Esophagus muscularis mucosa (tissue), 4 donors: Measurements from ENCODE around the gene BCL7A.

Experiments
- CTCF ChIP-seq, 3 experiments: fragments of 200-600 bp in 2 of 3; fragments of 450-650 bp in 1 of 3; sonication (generic) in 2 of 3; IDR thresholded peaks; one replicate each; pipeline ENCODE4 v1.5.1; 2017 to 2019; ENCODE audit warnings: antibody characterized with exemption in 3 of 3, mild to moderate bottlenecking in 2 of 3, moderate library complexity in 1 of 3
- EP300 ChIP-seq: sonication (generic); formaldehyde crosslinking; IDR thresholded peaks from one replicate; pipeline ENCODE4 v1.6.1; 2017; ENCODE audit warnings: antibody characterized with exemption
- POLR2A ChIP-seq: fragments of 450-650 bp; IDR thresholded peaks from one replicate; pipeline ENCODE4 v1.6.1; 2017; ENCODE audit warnings: antibody characterized with exemption, moderate library complexity, mild to moderate bottlenecking, low read depth
- POLR2AphosphoS5 ChIP-seq, 2 donors: sonication (generic); formaldehyde crosslinking; IDR thresholded peaks; one replicate each; pipeline ENCODE4 v1.6.1; 2017; ENCODE audit warnings: antibody characterized with exemption in 2 of 2

GRCh38 chr12:122094137-122094734 is 72.6 kb downstream of the BCL7A start:
- no peak for TF ChIP-seq CTCF (IDR thresholded peaks at IDR 0.05)
- no peak for TF ChIP-seq POLR2A
- TF ChIP-seq POLR2AphosphoS5 (IDR thresholded peaks at IDR 0.05), result no peak
- no peak for TF ChIP-seq EP300
